Neural cell (in vitro differentiated cells): ENCODE results near the gene HIPK4.
"Not testable (repeated sequence)": the region's sequence is repeated elsewhere in the genome, so short reads cannot be mapped to it uniquely, and the experiment has no call there.

Experiments
- CTCF ChIP-seq: fragments of 450-650 bp; IDR thresholded peaks from 2 replicates; pipeline ENCODE4 v1.5.1; 2014; ENCODE audit warnings: antibody characterized with exemption, mild to moderate bottlenecking, moderate library complexity; ENCODE audit not compliant: poor library complexity, severe bottlenecking
- EP300 ChIP-seq: fragments of 450-650 bp; conservative IDR thresholded peaks from 2 replicates; pipeline ENCODE4 v1.6.1; 2014; ENCODE audit warnings: antibody characterized with exemption, mild to moderate bottlenecking, moderate library complexity; ENCODE audit not compliant: poor library complexity, severe bottlenecking
- EZH2 ChIP-seq: fragments of 200-600, 300-800 bp; shearing (Covaris generic), sonication (generic); IDR thresholded peaks from 2 replicates; pipeline ENCODE4 v1.6.1; 2014; ENCODE audit warnings: antibody characterized with exemption, low read length, borderline replicate concordance, mild to moderate bottlenecking; ENCODE audit not compliant: insufficient read depth, poor library complexity, severe bottlenecking

- not testable (repeated sequence) for TF ChIP-seq CTCF, EZH2, EP300
Measured at GRCh38 chr19:40430242-40430641, 40.3 kb upstream of the HIPK4 start.
